B cell (primary cell): ENCODE measurements around the gene SRGAP1. TPM values are rescaled to one million over a fixed set of nuclear protein-coding genes. Genes with fewer than 3 reads are reported as not detected.

Source experiments
- ATAC-seq: fragments of 200-7000 bp; cut with Tn5 transposase; one replicate; pipeline ENCODE4 v1.10.0; 2021; ENCODE audit warnings: low read depth, mild to moderate bottlenecking, moderate number of reproducible peaks, moderate library complexity
- CTCF ChIA-PET: fragments of 350-600 bp; sonication (Branson Sonifier 250); formaldehyde crosslinking; loops from one replicate; lab custom pipeline; 2021; ENCODE audit warnings: antibody characterized with exemption, inconsistent platforms; lab: Charles Lee
- POLR2A ChIA-PET: fragments of 350-600 bp; sonication (Branson Sonifier 250); formaldehyde crosslinking; loops from one replicate; lab custom pipeline; 2021; ENCODE audit warnings: antibody characterized with exemption; lab: Charles Lee
- DNase-seq: peaks from one replicate; pipeline ENCODE4 v3.0.0; 2013
- H2AFZ ChIP-seq: 2 replicates; pipeline ENCODE4 v1.6.1; 2012; ENCODE audit warnings: mild to moderate bottlenecking, low read depth, low read length; ENCODE audit not compliant: insufficient read depth, poor library complexity, severe bottlenecking
- H3K27ac ChIP-seq, 2 donors: 1 replicate in 1 of 2; 2 replicates in 1 of 2; pipeline ENCODE4 v1.5.1; 2012 to 2013; ENCODE audit warnings: low read length in 2 of 2, mild to moderate bottlenecking in 2 of 2, moderate library complexity in 1 of 2
- H3K27me3 ChIP-seq, 4 experiments: fragments of 200-600 bp in 1 of 4; sonication (generic) in 1 of 4; replicated peaks in 1 of 4; 1 replicate in 2 of 4; 2 replicates in 2 of 4; pipeline versions ENCODE4 v1.6.1 to v1.7.0; 2013 to 2016; ENCODE audit warnings: low read length in 3 of 4, mild to moderate bottlenecking in 2 of 4, mixed read lengths in 1 of 4, moderate library complexity in 1 of 4; ENCODE audit not compliant: insufficient read depth in 4 of 4, control insufficient read depth in 3 of 4; ENCODE audit errors: control extremely low read depth in 1 of 4
- H3K36me3 ChIP-seq, 2 experiments: replicated peaks in 1 of 2; 1 replicate in 1 of 2; 2 replicates in 1 of 2; pipeline versions ENCODE4 v1.6.1 to v1.7.1; 2013; ENCODE audit warnings: low read length in 1 of 2; ENCODE audit not compliant: insufficient read depth in 2 of 2, control insufficient read depth in 1 of 2; ENCODE audit errors: control extremely low read depth in 1 of 2, extremely low read depth in 1 of 2
- H3K4me1 ChIP-seq, 2 donors: fragments of 200-600 bp in 1 of 2; sonication (generic) in 1 of 2; 1 replicate in 1 of 2; 2 replicates in 1 of 2; pipeline versions ENCODE4 v1.5.1 to v1.6.1; 2013 to 2017; ENCODE audit warnings: low read length in 2 of 2; ENCODE audit not compliant: control insufficient read depth in 2 of 2, insufficient read depth in 2 of 2
- H3K4me2 ChIP-seq: replicated peaks from 2 replicates; pipeline ENCODE3; 2012; ENCODE audit warnings: mild to moderate bottlenecking, low read depth, low read length; ENCODE audit not compliant: poor library complexity, severe bottlenecking
- H3K4me3 ChIP-seq, 5 experiments: fragments of 200-600 bp in 1 of 5; sonication (generic) in 1 of 5; 1 replicate in 3 of 5; 2 replicates in 2 of 5; pipeline versions ENCODE4 v1.5.1 to v1.7.0; 2011 to 2016; ENCODE audit warnings: low read length in 4 of 5, mild to moderate bottlenecking in 4 of 5, low read depth in 2 of 5, control low read depth in 1 of 5, moderate library complexity in 1 of 5; ENCODE audit not compliant: insufficient read depth in 1 of 5; ENCODE audit errors: control extremely low read depth in 1 of 5, extremely low read depth in 1 of 5
- H3K79me2 ChIP-seq: fragments of 200-600 bp; sonication (generic); one replicate; pipeline ENCODE4 v1.6.0; 2016; ENCODE audit warnings: low read length; ENCODE audit not compliant: control insufficient read depth, insufficient read depth
- H3K9ac ChIP-seq: fragments of 200-600 bp; sonication (generic); 2 replicates; pipeline ENCODE4 v1.6.1; 2017; ENCODE audit warnings: mild to moderate bottlenecking, low read length, moderate library complexity
- H3K9me3 ChIP-seq, 3 donors: one replicate each; pipeline versions ENCODE4 v1.6.1 to v1.7.1; 2013; ENCODE audit warnings: low read length in 2 of 3; ENCODE audit not compliant: control insufficient read depth in 2 of 3, insufficient read depth in 1 of 3; ENCODE audit errors: control extremely low read depth in 1 of 3
- H4K20me1 ChIP-seq: 2 replicates; pipeline ENCODE4 v1.6.0; 2012; ENCODE audit warnings: mild to moderate bottlenecking, low read length; ENCODE audit not compliant: insufficient read depth, control insufficient read depth, poor library complexity, severe bottlenecking
- H3K27ac Mint-ChIP-seq: one replicate; pipeline ENCODE4 v1.8.0; 2021; ENCODE audit warnings: mixed read lengths
- H3K27me3 Mint-ChIP-seq: one replicate; pipeline ENCODE4 v1.8.0; 2021; ENCODE audit warnings: mixed read lengths
- H3K4me1 Mint-ChIP-seq: one replicate; pipeline ENCODE4 v1.8.0; 2021; ENCODE audit warnings: mixed read lengths
- H3K4me3 Mint-ChIP-seq: one replicate; pipeline ENCODE4 v1.8.0; 2021; ENCODE audit warnings: mixed read lengths
- H3K9me3 Mint-ChIP-seq: one replicate; pipeline ENCODE4 v1.8.0; 2022; ENCODE audit warnings: mixed read lengths; ENCODE audit not compliant: insufficient read depth
- EZH2 ChIP-seq: IDR thresholded peaks from 2 replicates; pipeline ENCODE4 v1.6.1; 2012; ENCODE audit warnings: borderline replicate concordance, low read depth, mild to moderate bottlenecking, moderate library complexity, low read length; ENCODE audit not compliant: insufficient read depth, poor library complexity, severe bottlenecking
- WGBS: methylation state at CpG from one replicate; pipeline ENCODE4 v1.1.5; 2013; ENCODE audit warnings: missing lambda C conversion rate; ENCODE audit not compliant: insufficient coverage; 5-methylcytosine and 5-hydroxymethylcytosine counted together
- intact Hi-C: fragments of 100-400 bp; cut with micrococcal nuclease; formaldehyde crosslinking; loops from one replicate; pipeline ENCODE4 v1.10.0; 2022
- polyA plus RNA-seq: library from polyadenylated mRNA; depleted of rRNA; stranded (reverse); fragments of >200 nt; gene quantifications from 2 replicates; pipeline ENCODE4 v1.2.3, GENCODE V29; 2012
- total RNA-seq, 2 donors: library from RNA; stranded (reverse); fragments of 120-200 nt in 1 of 2; gene quantifications; 1 replicate in 1 of 2; 2 replicates in 1 of 2; pipeline versions ENCODE4 v1.2.3 to v1.2.4, GENCODE V29; 2013 to 2022
- TF ChIP-seq, protein P1 (sequence below): fragments of 200-600 bp; IDR thresholded peaks from one replicate; pipeline ENCODE4 v1.8.0; 2022; ENCODE audit warnings: antibody characterized with exemption, mild to moderate bottlenecking

The SRGAP1 gene
- total and polyA plus RNA-seq, 2 donors (not counting 1 experiment from before 2014, with no cell fraction given): under 0.01 to 0.22 TPM

DNA sequence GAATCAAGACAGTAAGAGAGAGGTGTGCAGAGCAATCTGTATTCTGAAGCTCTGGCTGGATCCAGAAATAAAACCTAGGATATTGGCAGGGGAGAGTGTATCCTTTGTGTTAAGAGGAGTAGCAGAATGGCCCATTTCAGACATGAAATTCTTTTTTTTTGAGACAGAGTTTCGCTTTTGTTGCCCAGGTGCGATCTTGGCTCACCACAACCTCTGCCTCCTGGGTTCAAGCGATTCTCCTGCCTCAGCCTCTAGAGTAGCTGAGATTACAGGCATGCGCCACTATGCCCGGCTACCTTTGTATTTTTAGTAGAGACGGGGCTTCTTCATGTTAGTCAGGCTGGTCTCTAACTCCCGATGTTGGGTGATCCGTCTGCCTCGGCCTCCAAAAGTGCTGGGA is 6.1 kb upstream of the SRGAP1 start:
- WGBS: 91% methylated on average over 9 of the region's 9 CpGs
- Histone ChIP-seq H3K36me3 (no peaks in the 10 kb centered on the region), H3K4me1 (peaks cover 0 to 4% of the 10 kb centered on the region in 2 donors), H3K4me2 (no peak overlapping the region), H3K9ac (no peak overlapping the region), H3K27me3 (peaks cover 0 to 9% (median 4%) of the 10 kb centered on the region in 4 experiments), H4K20me1 (no peaks in the 10 kb centered on the region), H3K9me3 (no peaks in the 10 kb centered on the region), H3K27ac (no peak overlapping the region), H3K79me2 (no peaks in the 10 kb centered on the region), H2AFZ (no peak overlapping the region), H3K4me3 (no peak overlapping the region)
- Mint-ChIP-seq H3K4me1 (peaks cover 4% of the 10 kb centered on the region), H3K9me3 (no peaks in the 10 kb centered on the region), H3K27ac (no peak overlapping the region), H3K27me3 (peaks cover 12% of the 10 kb centered on the region), H3K4me3 (no peak overlapping the region)
- DNase-seq (no peak), ATAC-seq (no peak)
- ChIA-PET POLR2A (no interaction called here), CTCF (interaction anchor here (1.7 kb wide), 1 partner anchor 418 kb away, joined by 18 read pairs; no protein-coding TSS in a partner anchor)
- TF ChIP-seq EZH2: no peak
- TF ChIP-seq, protein P1, sequence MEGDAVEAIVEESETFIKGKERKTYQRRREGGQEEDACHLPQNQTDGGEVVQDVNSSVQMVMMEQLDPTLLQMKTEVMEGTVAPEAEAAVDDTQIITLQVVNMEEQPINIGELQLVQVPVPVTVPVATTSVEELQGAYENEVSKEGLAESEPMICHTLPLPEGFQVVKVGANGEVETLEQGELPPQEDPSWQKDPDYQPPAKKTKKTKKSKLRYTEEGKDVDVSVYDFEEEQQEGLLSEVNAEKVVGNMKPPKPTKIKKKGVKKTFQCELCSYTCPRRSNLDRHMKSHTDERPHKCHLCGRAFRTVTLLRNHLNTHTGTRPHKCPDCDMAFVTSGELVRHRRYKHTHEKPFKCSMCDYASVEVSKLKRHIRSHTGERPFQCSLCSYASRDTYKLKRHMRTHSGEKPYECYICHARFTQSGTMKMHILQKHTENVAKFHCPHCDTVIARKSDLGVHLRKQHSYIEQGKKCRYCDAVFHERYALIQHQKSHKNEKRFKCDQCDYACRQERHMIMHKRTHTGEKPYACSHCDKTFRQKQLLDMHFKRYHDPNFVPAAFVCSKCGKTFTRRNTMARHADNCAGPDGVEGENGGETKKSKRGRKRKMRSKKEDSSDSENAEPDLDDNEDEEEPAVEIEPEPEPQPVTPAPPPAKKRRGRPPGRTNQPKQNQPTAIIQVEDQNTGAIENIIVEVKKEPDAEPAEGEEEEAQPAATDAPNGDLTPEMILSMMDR: no peak
- intact Hi-C loops: no loop called here

DNA sequence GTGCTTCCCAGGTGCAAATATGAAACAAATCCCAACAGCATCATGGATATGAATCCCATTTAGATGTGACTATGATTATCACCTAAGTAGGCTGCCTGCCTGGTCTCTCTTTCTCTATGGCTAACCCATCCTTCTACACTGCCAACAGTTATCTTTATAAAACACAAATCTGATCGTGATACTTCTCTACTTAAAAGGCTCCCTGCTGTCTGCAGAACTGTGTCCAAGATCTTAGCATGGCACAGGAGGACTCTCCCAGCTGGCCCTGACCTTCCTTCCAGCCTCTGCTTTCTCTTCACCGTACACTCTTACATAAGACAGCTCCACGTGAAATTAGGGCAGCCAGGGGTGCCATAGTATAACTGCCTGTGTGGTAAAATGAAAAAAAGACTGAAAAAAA is 3.5 kb upstream of the SRGAP1 start:
- ChIA-PET CTCF (interaction anchor here (1.0 kb wide), 1 partner anchor 416 kb away, joined by 5 read pairs; no protein-coding TSS in a partner anchor), POLR2A (no interaction called here)
- 75% methylated on average over 1 of the region's 3 CpGs for WGBS
- TF ChIP-seq, protein P1: no peak
- TF ChIP-seq EZH2: no peak
- ATAC-seq (no peak), DNase-seq (no peak)
- Mint-ChIP-seq H3K9me3 (no peaks in the 10 kb centered on the region), H3K4me3 (no peak overlapping the region), H3K27me3 (peaks cover 28% of the 10 kb centered on the region), H3K4me1 (peaks cover 11% of the 10 kb centered on the region), H3K27ac (no peak overlapping the region)
- Histone ChIP-seq H3K36me3 (no peaks in the 10 kb centered on the region), H4K20me1 (no peaks in the 10 kb centered on the region), H3K4me2 (no peak overlapping the region), H2AFZ (peak overlapping the region; percentile 6), H3K27me3 (peaks cover 0 to 18% (median 10%) of the 10 kb centered on the region in 4 experiments), H3K9ac (no peak overlapping the region), H3K4me1 (peaks cover 8 to 13% of the 10 kb centered on the region in 2 donors), H3K9me3 (peaks cover 0 to 5% (median 0%) of the 10 kb centered on the region in 3 donors), H3K4me3 (no peak overlapping the region), H3K27ac (no peak overlapping the region), H3K79me2 (no peaks in the 10 kb centered on the region)
- intact Hi-C loops: loop anchor here (5.0 to 10.0 kb wide), 2 partner anchors 564 to 611 kb away; partner anchors contain the start of genes TBK1 and XPOT
